GM23248 (cell line): ENCODE results near the gene SC5D. TPM values are rescaled to one million over a fixed set of nuclear protein-coding genes. Genes with fewer than 3 reads are reported as not detected.

Experiments used
- DNase-seq: peaks from one replicate; pipeline ENCODE4 v3.0.0-alpha.2; 2015
- H2AFZ ChIP-seq: fragments of 200-600 bp; sonication (generic); 2 replicates; pipeline ENCODE4 v1.6.1; 2016; ENCODE audit warnings: antibody characterized with exemption
- H3F3A ChIP-seq: fragments of 200-600 bp; sonication (generic); 2 replicates; pipeline ENCODE4 v1.6.1; 2016; ENCODE audit warnings: mild to moderate bottlenecking, antibody characterized with exemption, mixed run types; ENCODE audit not compliant: insufficient read depth
- H3K27ac ChIP-seq: fragments of 200-600 bp; sonication (generic); 2 replicates; pipeline ENCODE4 v1.5.1; 2016; ENCODE audit warnings: mild to moderate bottlenecking
- H3K27me3 ChIP-seq: fragments of 200-600 bp; sonication (generic); replicated peaks from 2 replicates; pipeline ENCODE4 v1.6.1; 2016; ENCODE audit warnings: mild to moderate bottlenecking; ENCODE audit not compliant: insufficient read depth
- H3K36me3 ChIP-seq: fragments of 200-600 bp; sonication (generic); 2 replicates; pipeline ENCODE4 v1.6.1; 2016; ENCODE audit warnings: low read depth, mild to moderate bottlenecking
- H3K4me1 ChIP-seq: fragments of 200-600 bp; sonication (generic); 2 replicates; pipeline ENCODE4 v1.6.1; 2016; ENCODE audit warnings: mild to moderate bottlenecking; ENCODE audit not compliant: insufficient read depth
- H3K4me2 ChIP-seq: fragments of 200-600 bp; sonication (generic); one replicate; pipeline ENCODE4 v1.6.1; 2016; ENCODE audit warnings: mild to moderate bottlenecking; ENCODE audit not compliant: unreplicated experiment
- H3K4me3 ChIP-seq: fragments of 200-600 bp; sonication (generic); 2 replicates; pipeline ENCODE4 v1.5.1; 2016; ENCODE audit warnings: mild to moderate bottlenecking
- H3K79me2 ChIP-seq: fragments of 200-600 bp; sonication (generic); 2 replicates; pipeline ENCODE4 v1.6.1; 2016; ENCODE audit warnings: mild to moderate bottlenecking; ENCODE audit not compliant: insufficient read depth
- H3K9ac ChIP-seq: fragments of 200-600 bp; sonication (generic); 2 replicates; pipeline ENCODE4 v1.6.1; 2016; ENCODE audit warnings: mild to moderate bottlenecking
- H3K9me2 ChIP-seq: fragments of 200-600 bp; sonication (generic); 2 replicates; pipeline ENCODE4 v1.6.1; 2016; ENCODE audit warnings: mixed run types, mild to moderate bottlenecking, moderate library complexity; ENCODE audit not compliant: insufficient read depth
- H3K9me3 ChIP-seq: fragments of 200-600 bp; sonication (generic); one replicate; pipeline ENCODE4 v1.6.1; 2017; ENCODE audit warnings: low read depth
- H4K20me1 ChIP-seq: fragments of 200-600 bp; sonication (generic); 2 replicates; pipeline ENCODE4 v1.6.0; 2016; ENCODE audit not compliant: insufficient read depth
- EZH2 ChIP-seq: fragments of 200-600 bp; sonication (generic); IDR thresholded peaks from 2 replicates; pipeline ENCODE4 v1.6.1; 2018; ENCODE audit warnings: antibody characterized with exemption, mild to moderate bottlenecking; ENCODE audit not compliant: insufficient read depth, poor library complexity, severe bottlenecking
- EZH2phosphoT487 ChIP-seq: fragments of 200-600 bp; sonication (generic); IDR thresholded peaks from 2 replicates; pipeline ENCODE4 v1.6.1; 2018; ENCODE audit warnings: antibody characterized with exemption, moderate library complexity, mild to moderate bottlenecking, low read depth; ENCODE audit not compliant: insufficient read depth
- WGBS, 2 experiments: methylation state at CpG; one replicate each; pipeline ENCODE4 v1.1.6; 2015 to 2017; ENCODE audit warnings: low lambda C conversion rate in 2 of 2, low coverage in 1 of 2; ENCODE audit errors: missing lambda C conversion rate in 2 of 2; 5-methylcytosine and 5-hydroxymethylcytosine counted together
- in situ Hi-C: fragments of 300-500 bp; cut with MboI; formaldehyde crosslinking; loops from 2 replicates; pipeline ENCODE4 v1.15.0; 2020
- polyA plus RNA-seq: library from polyadenylated mRNA; unstranded; fragments of >200 nt; fragmentation: Nextera tagmentation; extraction: Ambion mirVana; gene quantifications from 2 replicates; pipeline ENCODE4 v1.2.1, GENCODE V29; 2016
- total RNA-seq: library from RNA; depleted of rRNA; stranded (reverse); fragments of >200 nt; shearing (Covaris generic); gene quantifications from 2 replicates; pipeline ENCODE4 v1.2.3, GENCODE V29; 2014

The SC5D gene
- total and polyA plus RNA-seq, 2 experiments from 2014 or later = 27.7 to 32.7 TPM

- H3K9ac ChIP-seq = no peak overlapping the region
- peaks cover 16% of the 10 kb centered on the region; the same call in 1 of the 2 replicates for H3K27me3 ChIP-seq
- peak overlapping the region; percentile 35 for H2AFZ ChIP-seq
- no peak overlapping the region for H3K4me3 ChIP-seq
- peak; percentile 74 for DNase-seq
- in situ Hi-C loops = loop anchor here (25.0 kb wide), 1 partner anchor 1193 kb away; no protein-coding TSS in a partner anchor
- H3K4me1 ChIP-seq = no peaks in the 10 kb centered on the region; the same call in 1 of the 2 replicates
- H4K20me1 ChIP-seq = no peaks in the 10 kb centered on the region
- H3K9me2 ChIP-seq = no peaks in the 10 kb centered on the region
- no peak overlapping the region for H3K27ac ChIP-seq
- no peak for TF ChIP-seq EZH2
- H3K36me3 ChIP-seq = no peaks in the 10 kb centered on the region
- H3K4me2 ChIP-seq = no peak overlapping the region
- H3K9me3 ChIP-seq = no peaks in the 10 kb centered on the region
- H3F3A ChIP-seq = no peaks in the 10 kb centered on the region
- 19 to 21% methylated on average over 7 of the region's 7 CpGs for WGBS, 2 experiments
- H3K79me2 ChIP-seq = no peaks in the 10 kb centered on the region
These were observed 26.6 kb downstream of the SC5D start for GRCh38 chr11:121318848-121319834.

GRCh38 chr11:121321614-121322243 lies 29.2 kb downstream of the SC5D start:
- Histone ChIP-seq H3K27ac (no peak overlapping the region), H3K79me2 (no peaks in the 10 kb centered on the region), H3K9ac (no peak overlapping the region), H3K9me2 (no peaks in the 10 kb centered on the region), H3K4me3 (no peak overlapping the region), H3K4me2 (no peak overlapping the region), H3K36me3 (no peaks in the 10 kb centered on the region), H2AFZ (no peak overlapping the region), H4K20me1 (no peaks in the 10 kb centered on the region), H3F3A (no peaks in the 10 kb centered on the region), H3K27me3 (peaks cover 30% of the 10 kb centered on the region; the same call in 1 of the 2 replicates), H3K4me1 (no peaks in the 10 kb centered on the region; the same call in 1 of the 2 replicates), H3K9me3 (no peaks in the 10 kb centered on the region)
- WGBS, 2 experiments = 36 to 38% methylated on average over 7 of the region's 7 CpGs
- DNase-seq = peak; percentile 52
- in situ Hi-C loops = loop anchor here (25.0 kb wide), 1 partner anchor 1191 kb away; no protein-coding TSS in a partner anchor
- no peak for TF ChIP-seq EZH2
- TF ChIP-seq EZH2phosphoT487 = no peak

GRCh38 chr11:121323046-121323607 lies 30.6 kb downstream of the SC5D start:
- no peak overlapping the region for H3K27ac ChIP-seq
- 64 to 67% methylated on average over 6 of the region's 6 CpGs for WGBS, 2 experiments
- peaks cover 38% of the 10 kb centered on the region; the same call in 1 of the 2 replicates for H3K27me3 ChIP-seq

GRCh38 chr11:121326230-121326629 lies 33.7 kb downstream of the SC5D start:
- Histone ChIP-seq H3K27ac (no peak overlapping the region), H3K79me2 (no peaks in the 10 kb centered on the region), H3K9me2 (no peaks in the 10 kb centered on the region), H3K27me3 (peaks cover 49% of the 10 kb centered on the region; the same call in 1 of the 2 replicates), H3K9ac (no peak overlapping the region), H3K4me1 (no peaks in the 10 kb centered on the region), H2AFZ (no peak overlapping the region), H3F3A (no peaks in the 10 kb centered on the region), H3K9me3 (no peaks in the 10 kb centered on the region), H3K4me2 (no peak overlapping the region), H4K20me1 (no peaks in the 10 kb centered on the region), H3K36me3 (no peaks in the 10 kb centered on the region), H3K4me3 (no peak overlapping the region)
- no peak for TF ChIP-seq EZH2phosphoT487
- TF ChIP-seq EZH2 = no peak
- DNase-seq = no peak
- 30 to 35% methylated on average over 4 of the region's 4 CpGs for WGBS, 2 experiments
- in situ Hi-C loops = no loop called here

More at GRCh38 chr11:121323046-121323607, 30.6 kb downstream of the SC5D start:
- Histone ChIP-seq H3K4me1 (no peaks in the 10 kb centered on the region; the same call in 1 of the 2 replicates), H3F3A (no peaks in the 10 kb centered on the region), H3K4me2 (no peak overlapping the region), H4K20me1 (no peaks in the 10 kb centered on the region), H3K9me2 (no peaks in the 10 kb centered on the region), H3K9me3 (no peaks in the 10 kb centered on the region), H3K9ac (no peak overlapping the region), H2AFZ (no peak overlapping the region), H3K79me2 (no peaks in the 10 kb centered on the region), H3K4me3 (no peak overlapping the region), H3K36me3 (no peaks in the 10 kb centered on the region)
- DNase-seq = peak; percentile 8
- TF ChIP-seq EZH2phosphoT487 = no peak
- no peak for TF ChIP-seq EZH2
- in situ Hi-C loops = loop anchor here (25.0 kb wide), 1 partner anchor 1189 kb away; no protein-coding TSS in a partner anchor
